ENCODE measurements around the gene PPARD. TPM values are rescaled to one million over a fixed set of nuclear protein-coding genes. Genes with fewer than 3 reads are reported as not detected.

Gene PPARD
- total and polyA plus RNA-seq, 10 donors: 9.4 to 37.4 (median 30.2) TPM

DNA sequence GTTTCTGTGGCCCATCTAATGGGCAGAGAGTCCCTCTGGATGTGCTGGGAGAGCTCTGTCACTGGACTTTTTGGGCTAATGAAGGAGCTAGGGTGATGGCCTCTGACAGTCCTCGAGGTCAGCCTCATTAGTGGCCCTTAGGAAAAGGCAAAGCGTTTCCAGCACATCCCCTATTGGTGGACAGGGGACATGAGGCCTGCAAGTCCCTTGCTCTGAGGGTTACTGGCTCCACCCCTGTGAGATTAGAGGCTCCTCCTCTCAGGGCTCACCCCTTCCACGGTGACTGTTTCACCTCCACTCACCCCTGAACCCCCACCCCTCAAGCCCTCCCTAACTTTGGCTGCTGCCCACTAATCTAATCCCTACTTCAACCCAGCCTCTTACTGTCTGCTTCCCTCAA lies 97.0 kb downstream of the PPARD start:
- Histone ChIP-seq H3K9me3 (no peaks in the 10 kb centered on the region), H3K27ac (no peak overlapping the region), H3K27me3 (replicated peaks in 1 of 7) (no peaks in the 10 kb centered on the region), H3K4me1 (no peaks in the 10 kb centered on the region), H3K36me3 (no peaks in the 10 kb centered on the region), H3K4me3 (no peak overlapping the region)
- 42 to 64% (median 55%) methylated on average over 3 of the region's 3 CpGs for WGBS, 5 donors
- no peak for TF ChIP-seq POLR2AphosphoS5 (IDR thresholded peaks at IDR 0.05)
- TF ChIP-seq POLR2A (IDR thresholded peaks at IDR 0.05): no peak
- TF ChIP-seq, protein P1, sequence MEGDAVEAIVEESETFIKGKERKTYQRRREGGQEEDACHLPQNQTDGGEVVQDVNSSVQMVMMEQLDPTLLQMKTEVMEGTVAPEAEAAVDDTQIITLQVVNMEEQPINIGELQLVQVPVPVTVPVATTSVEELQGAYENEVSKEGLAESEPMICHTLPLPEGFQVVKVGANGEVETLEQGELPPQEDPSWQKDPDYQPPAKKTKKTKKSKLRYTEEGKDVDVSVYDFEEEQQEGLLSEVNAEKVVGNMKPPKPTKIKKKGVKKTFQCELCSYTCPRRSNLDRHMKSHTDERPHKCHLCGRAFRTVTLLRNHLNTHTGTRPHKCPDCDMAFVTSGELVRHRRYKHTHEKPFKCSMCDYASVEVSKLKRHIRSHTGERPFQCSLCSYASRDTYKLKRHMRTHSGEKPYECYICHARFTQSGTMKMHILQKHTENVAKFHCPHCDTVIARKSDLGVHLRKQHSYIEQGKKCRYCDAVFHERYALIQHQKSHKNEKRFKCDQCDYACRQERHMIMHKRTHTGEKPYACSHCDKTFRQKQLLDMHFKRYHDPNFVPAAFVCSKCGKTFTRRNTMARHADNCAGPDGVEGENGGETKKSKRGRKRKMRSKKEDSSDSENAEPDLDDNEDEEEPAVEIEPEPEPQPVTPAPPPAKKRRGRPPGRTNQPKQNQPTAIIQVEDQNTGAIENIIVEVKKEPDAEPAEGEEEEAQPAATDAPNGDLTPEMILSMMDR (IDR thresholded peaks at IDR 0.05 in 8 of 11, conservative IDR thresholded peaks at IDR 0.05 in 3 of 11): no peak
- intact Hi-C loops (cut with DNase I; ENCODE audit: low total_unique reads): no loop called here
- no peak for DNase-seq

DNA sequence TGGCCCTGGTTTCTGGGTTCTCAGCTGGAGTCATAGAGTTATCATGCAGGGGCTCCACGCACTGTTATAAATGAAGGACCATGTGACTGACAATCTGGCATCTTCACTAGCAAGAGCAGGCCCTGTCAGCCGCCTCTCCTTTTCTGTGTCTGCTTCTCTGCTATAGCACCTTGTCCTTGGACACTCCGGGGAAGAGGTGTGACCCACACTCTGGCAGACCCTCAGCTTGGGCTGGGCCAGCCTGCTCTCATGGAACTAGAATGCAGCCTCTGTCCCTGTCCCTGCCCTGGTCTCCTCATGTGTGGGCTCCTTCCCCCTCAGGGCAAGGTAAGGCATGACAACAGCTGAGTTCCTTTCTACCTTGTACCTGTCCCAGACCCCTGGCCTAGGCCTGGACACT lies 98.8 kb downstream of the PPARD start:
- no peak overlapping the region for H3K4me3 ChIP-seq
- no peaks in the 10 kb centered on the region for H3K9me3 ChIP-seq
- 85 to 90% (median 86%) methylated on average over 3 of the region's 3 CpGs for WGBS, 5 donors
- H3K27me3 ChIP-seq (replicated peaks in 1 of 7): no peaks in the 10 kb centered on the region
- no peaks in the 10 kb centered on the region for H3K36me3 ChIP-seq
- intact Hi-C loops (cut with DNase I; ENCODE audit: low total_unique reads): no loop called here
- peaks cover 0 to 3% (median 0%) of the 10 kb centered on the region in 6 donors for H3K4me1 ChIP-seq
- H3K27ac ChIP-seq: no peak overlapping the region
- TF ChIP-seq, protein P1 (IDR thresholded peaks at IDR 0.05 in 8 of 11, conservative IDR thresholded peaks at IDR 0.05 in 3 of 11): no peak
- no peak for TF ChIP-seq POLR2A (IDR thresholded peaks at IDR 0.05)
- no peak for TF ChIP-seq POLR2AphosphoS5 (IDR thresholded peaks at IDR 0.05)
- no peak for DNase-seq

DNA sequence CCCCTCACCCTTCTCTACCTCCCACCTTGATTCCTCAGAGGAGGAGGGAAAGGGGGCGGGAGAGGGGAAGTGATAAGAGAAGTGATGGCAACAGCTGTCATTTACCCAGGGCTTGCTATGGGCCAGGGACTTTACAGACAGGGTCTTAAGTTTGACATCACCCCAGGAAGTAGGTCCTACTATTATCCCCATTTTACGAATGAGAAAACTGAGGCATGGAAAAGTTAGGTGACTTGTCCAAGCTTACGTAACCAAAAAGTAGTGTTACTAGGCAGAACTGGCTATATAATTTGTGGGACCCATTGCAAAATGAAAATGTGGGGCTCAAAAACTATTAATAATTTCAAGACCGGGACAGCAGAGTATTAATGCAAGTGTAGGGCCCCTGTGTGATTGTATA lies 99.3 kb downstream of the PPARD start:
- TF ChIP-seq, protein P1 (IDR thresholded peaks at IDR 0.05 in 8 of 11, conservative IDR thresholded peaks at IDR 0.05 in 3 of 11): no peak
- TF ChIP-seq POLR2AphosphoS5 (IDR thresholded peaks at IDR 0.05) (no peak), POLR2A (IDR thresholded peaks at IDR 0.05) (no peak)
- H3K36me3 ChIP-seq: no peaks in the 10 kb centered on the region
- DNase-seq: no peak
- no peaks in the 10 kb centered on the region for H3K27me3 ChIP-seq (replicated peaks in 1 of 7)
- intact Hi-C loops (cut with DNase I; ENCODE audit: low total_unique reads): no loop called here
- H3K27ac ChIP-seq: no peak overlapping the region
- H3K4me1 ChIP-seq: peaks cover 0 to 3% (median 0%) of the 10 kb centered on the region in 6 donors
- H3K9me3 ChIP-seq: no peaks in the 10 kb centered on the region
- WGBS, 5 donors: 79 to 93% (median 92%) methylated on average over 4 of the region's 4 CpGs
- H3K4me3 ChIP-seq: no peak overlapping the region

DNA sequence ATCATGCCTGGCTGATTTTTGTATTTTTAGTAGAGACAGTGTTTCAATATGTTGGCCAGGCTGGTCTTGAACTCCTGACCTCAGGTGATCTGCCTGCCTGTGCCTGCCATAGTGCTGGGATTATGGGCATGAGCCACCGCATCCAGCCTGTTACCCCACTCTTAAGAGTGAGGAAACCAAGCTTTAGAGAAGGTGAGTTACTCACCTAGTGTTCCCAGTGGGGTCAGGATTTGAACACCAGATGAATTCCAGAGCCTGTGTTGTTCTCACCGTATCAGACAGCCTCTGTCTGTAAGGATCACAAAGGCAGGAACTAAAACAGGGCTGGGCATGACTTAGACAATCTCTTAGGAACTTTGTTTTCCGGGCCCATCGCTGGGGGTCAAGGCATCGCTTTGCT lies 100.3 kb downstream of the PPARD start:
- no peak for DNase-seq
- Histone ChIP-seq H3K27me3 (replicated peaks in 1 of 7) (no peaks in the 10 kb centered on the region), H3K4me3 (no peak overlapping the region), H3K27ac (no peak overlapping the region), H3K4me1 (peaks cover 0 to 3% (median 0%) of the 10 kb centered on the region in 6 donors), H3K36me3 (no peaks in the 10 kb centered on the region), H3K9me3 (no peaks in the 10 kb centered on the region)
- TF ChIP-seq POLR2A (IDR thresholded peaks at IDR 0.05) (no peak), POLR2AphosphoS5 (IDR thresholded peaks at IDR 0.05) (no peak)
- TF ChIP-seq, protein P1 (IDR thresholded peaks at IDR 0.05 in 8 of 11, conservative IDR thresholded peaks at IDR 0.05 in 3 of 11): no peak
- intact Hi-C loops (cut with DNase I; ENCODE audit: low total_unique reads): no loop called here
- 75 to 92% (median 84%) methylated on average over 5 of the region's 5 CpGs for WGBS, 5 donors

All from spleen (tissue), 11 donors.